ENCODE results near the gene RAB8A.
A peak's percentile ranks its signal among the peaks of the same experiment; 100 is the strongest.
"Not testable (repeated sequence)": the region's sequence is repeated elsewhere in the genome, so short reads cannot be mapped to it uniquely, and the experiment has no call there.

Gene RAB8A

DNA sequence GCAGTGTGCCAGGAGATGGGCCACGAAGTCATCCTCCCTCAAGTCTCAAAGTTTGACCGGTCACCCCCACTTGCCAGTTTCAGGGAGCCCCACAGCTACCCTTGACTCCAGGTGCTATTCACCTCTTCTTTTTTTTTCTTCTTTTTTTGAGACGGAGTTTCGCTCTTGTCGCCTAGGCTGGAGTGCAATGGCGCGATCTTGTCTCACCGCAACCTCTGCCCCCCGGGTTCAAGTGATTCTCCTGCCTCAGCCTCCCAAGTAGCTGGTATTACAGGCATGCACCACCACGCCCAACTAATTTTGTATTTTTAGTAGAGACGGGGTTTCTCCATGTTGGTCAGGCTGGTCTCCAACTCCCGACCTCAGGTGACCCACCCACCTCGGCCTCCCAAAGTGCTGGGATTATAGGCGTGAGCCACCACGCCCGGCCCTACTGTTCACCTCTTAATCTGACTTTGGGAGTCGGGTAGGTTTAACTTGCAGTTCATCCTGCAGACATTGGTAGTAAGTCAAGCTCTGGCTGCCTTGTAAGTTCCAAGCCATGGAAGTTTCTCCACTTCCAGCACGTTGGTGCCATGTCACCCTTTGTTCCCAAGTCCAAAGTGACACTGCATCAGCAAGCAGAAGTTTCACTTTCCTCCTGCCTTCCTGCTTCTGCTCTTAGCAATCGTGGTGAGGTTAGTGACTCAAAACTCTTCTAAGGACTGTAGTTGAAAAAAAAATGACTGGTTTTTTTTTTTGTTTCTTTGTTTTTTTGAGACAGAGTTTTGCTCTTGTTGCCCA lies 7.6 kb downstream of the RAB8A start:
- not testable (repeated sequence) for H2BK120ac ChIP-seq (ENCODE audit: low read depth, low read length); DNase-seq; H2AK5ac ChIP-seq (ENCODE audit: low read length, severe bottlenecking); H3K23ac ChIP-seq (ENCODE audit: low read length in 2 of 2); H3K14ac ChIP-seq (ENCODE audit: low read length in 2 of 2); H3K9me3 ChIP-seq (ENCODE audit: control insufficient read depth, low read length); H2BK12ac ChIP-seq (ENCODE audit: low read length in 2 of 2); H3K9ac ChIP-seq (ENCODE audit: low read length); H3K27me3 ChIP-seq (ENCODE audit: control insufficient read depth in 1 of 2, insufficient read depth in 1 of 2, low read length in 2 of 2); H4K8ac ChIP-seq (ENCODE audit: low read length); H2BK5ac ChIP-seq (ENCODE audit: low read depth, low read length, poor library complexity, severe bottlenecking); H2BK15ac ChIP-seq (ENCODE audit: low read depth, poor library complexity, severe bottlenecking); H3K27ac ChIP-seq (ENCODE audit: low read length, poor library complexity, severe bottlenecking); H3K4ac ChIP-seq (ENCODE audit: low read depth in 1 of 2, low read length in 2 of 2); H3K4me2 ChIP-seq (ENCODE audit: low read length, poor library complexity, severe bottlenecking); H2AFZ ChIP-seq (ENCODE audit: low read depth, low read length); H3K4me3 ChIP-seq (ENCODE audit: insufficient read depth in 1 of 2, low read depth in 1 of 2, low read length in 2 of 2); H3K18ac ChIP-seq (ENCODE audit: low read depth in 1 of 2, low read length in 2 of 2); H3K4me1 ChIP-seq (ENCODE audit: control insufficient read depth, insufficient read depth, low read depth, low read length)
- Histone ChIP-seq H4K91ac (ENCODE audit: low read length) (peak overlapping the region; percentile 8), H3K79me1 (replicated peaks; ENCODE audit: low read length, poor library complexity, severe bottlenecking) (peaks cover 56% of the 10 kb centered on the region), H3K36me3 (ENCODE audit: control insufficient read depth in 1 of 2, insufficient read depth in 2 of 2, low read depth in 1 of 2, low read length in 2 of 2) (peaks cover 59 to 72% of the 10 kb centered on the region in 2 experiments)
- 96% methylated on average over 19 of the region's 19 CpGs for WGBS

DNA sequence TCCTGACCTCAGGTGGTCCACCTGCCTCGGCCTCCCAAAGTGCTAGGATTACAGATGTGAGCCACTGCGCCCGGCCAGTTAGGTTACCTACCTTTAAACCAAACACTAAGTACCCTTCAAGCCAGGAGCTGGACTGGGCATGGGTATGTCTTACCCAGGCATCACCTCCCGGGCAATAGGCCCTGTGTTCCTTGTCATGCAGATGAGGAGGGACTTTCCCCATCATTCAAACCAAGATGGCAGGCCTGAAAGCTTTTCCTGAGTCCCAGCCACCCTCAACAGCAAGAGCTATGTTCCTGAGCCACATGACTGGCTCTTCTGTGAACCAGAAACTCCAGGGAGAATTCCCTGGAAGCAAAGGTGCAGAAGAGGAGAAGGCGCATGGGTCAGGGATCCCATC lies 9.5 kb downstream of the RAB8A start:
- no peak for DNase-seq
- no peak overlapping the region for H3K4ac ChIP-seq (ENCODE audit: low read depth in 1 of 2, low read length in 2 of 2)
- over 99% methylated on average over 4 of the region's 5 CpGs for WGBS

DNA sequence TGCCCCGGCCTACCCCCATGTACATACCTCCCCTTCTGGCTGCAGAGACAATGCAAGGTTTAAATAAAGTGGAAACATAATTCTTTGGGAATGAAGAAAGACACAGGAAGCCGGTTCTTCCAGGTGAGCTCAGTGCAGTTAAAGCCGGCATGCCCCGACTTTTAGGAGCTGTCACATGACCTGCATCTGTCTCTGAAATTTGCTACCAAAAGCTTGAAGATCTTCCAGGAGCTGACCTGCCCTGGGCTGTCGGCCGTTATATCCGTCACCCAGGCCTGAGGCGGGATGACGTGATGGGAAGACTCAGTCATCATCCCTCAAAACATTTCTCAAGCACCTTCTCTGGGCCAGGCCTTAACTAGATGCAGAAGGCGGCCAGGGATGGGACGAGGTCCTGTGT lies 10.3 kb downstream of the RAB8A start:
- Histone ChIP-seq H2AK5ac (ENCODE audit: low read length, severe bottlenecking) (no peak overlapping the region), H2BK12ac (ENCODE audit: low read length in 2 of 2) (no peak overlapping the region)

More for the DNA sequence above, 9.5 kb downstream of the RAB8A start:
- H2AK5ac ChIP-seq (ENCODE audit: low read length, severe bottlenecking): no peak overlapping the region
- no peak overlapping the region for H2BK120ac ChIP-seq (ENCODE audit: low read depth, low read length)
- no peak overlapping the region for H3K14ac ChIP-seq (ENCODE audit: low read length in 2 of 2)
- H3K9ac ChIP-seq (ENCODE audit: low read length): no peak overlapping the region
- H2BK15ac ChIP-seq (ENCODE audit: low read depth, poor library complexity, severe bottlenecking): no peak overlapping the region
- no peak overlapping the region for H2BK5ac ChIP-seq (ENCODE audit: low read depth, low read length, poor library complexity, severe bottlenecking)
- H2AFZ ChIP-seq (ENCODE audit: low read depth, low read length): no peak overlapping the region
- H3K9me3 ChIP-seq (ENCODE audit: control insufficient read depth, low read length): no peaks in the 10 kb centered on the region
- H3K4me3 ChIP-seq (ENCODE audit: insufficient read depth in 1 of 2, low read depth in 1 of 2, low read length in 2 of 2): no peak overlapping the region
- no peak overlapping the region for H3K4me2 ChIP-seq (ENCODE audit: low read length, poor library complexity, severe bottlenecking)
- H3K27me3 ChIP-seq (ENCODE audit: control insufficient read depth in 1 of 2, insufficient read depth in 1 of 2, low read length in 2 of 2): no peaks in the 10 kb centered on the region
- H2BK12ac ChIP-seq (ENCODE audit: low read length in 2 of 2): no peak overlapping the region
- no peak overlapping the region for H4K8ac ChIP-seq (ENCODE audit: low read length)
- H3K36me3 ChIP-seq (ENCODE audit: control insufficient read depth in 1 of 2, insufficient read depth in 2 of 2, low read depth in 1 of 2, low read length in 2 of 2): peaks cover 71 to 85% of the 10 kb centered on the region in 2 experiments
- no peak overlapping the region for H3K27ac ChIP-seq (ENCODE audit: low read length, poor library complexity, severe bottlenecking)
- H3K79me1 ChIP-seq (replicated peaks; ENCODE audit: low read length, poor library complexity, severe bottlenecking): peaks cover 59% of the 10 kb centered on the region
- no peaks in the 10 kb centered on the region for H3K4me1 ChIP-seq (ENCODE audit: control insufficient read depth, insufficient read depth, low read depth, low read length)
- H3K18ac ChIP-seq (ENCODE audit: low read depth in 1 of 2, low read length in 2 of 2): no peak overlapping the region
- no peak overlapping the region for H4K91ac ChIP-seq (ENCODE audit: low read length)
- no peak overlapping the region for H3K23ac ChIP-seq (ENCODE audit: low read length in 2 of 2)

DNA sequence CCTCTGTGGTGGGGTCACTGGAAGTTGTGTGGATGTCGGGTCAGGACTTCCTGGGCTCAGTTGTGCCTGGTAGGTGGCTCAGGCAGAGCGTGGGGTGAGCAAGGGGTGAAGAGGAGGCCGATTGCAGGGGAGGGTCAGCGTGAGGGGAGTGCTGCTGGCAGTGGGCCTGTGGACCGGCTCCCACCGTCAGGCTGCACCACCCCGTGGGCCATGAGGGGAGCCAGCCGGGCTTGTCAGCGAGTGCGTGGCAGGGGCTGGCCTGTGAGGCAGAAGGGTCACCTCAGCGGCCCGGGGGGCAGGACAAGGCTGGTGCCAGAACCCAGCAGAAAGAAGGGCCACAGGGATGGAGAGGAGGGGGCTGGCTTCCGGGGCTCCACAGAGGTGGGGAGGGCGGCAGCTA lies 13.3 kb downstream of the RAB8A start:
- 95% methylated on average over 9 of the region's 14 CpGs for WGBS
- no peak overlapping the region for H4K91ac ChIP-seq (ENCODE audit: low read length)
- no peak overlapping the region for H3K4ac ChIP-seq (ENCODE audit: low read depth in 1 of 2, low read length in 2 of 2)
- no peak overlapping the region for H2AFZ ChIP-seq (ENCODE audit: low read depth, low read length)
- no peak overlapping the region for H3K14ac ChIP-seq (ENCODE audit: low read length in 2 of 2)
- H2AK5ac ChIP-seq (ENCODE audit: low read length, severe bottlenecking): no peak overlapping the region
- H2BK5ac ChIP-seq (ENCODE audit: low read depth, low read length, poor library complexity, severe bottlenecking): no peak overlapping the region
- H3K79me1 ChIP-seq (replicated peaks; ENCODE audit: low read length, poor library complexity, severe bottlenecking): peaks cover 63% of the 10 kb centered on the region
- H3K27ac ChIP-seq (ENCODE audit: low read length, poor library complexity, severe bottlenecking): no peak overlapping the region
- no peaks in the 10 kb centered on the region for H3K4me1 ChIP-seq (ENCODE audit: control insufficient read depth, insufficient read depth, low read depth, low read length)
- H2BK12ac ChIP-seq (ENCODE audit: low read length in 2 of 2): no peak overlapping the region
- H3K27me3 ChIP-seq (ENCODE audit: control insufficient read depth in 1 of 2, insufficient read depth in 1 of 2, low read length in 2 of 2): no peaks in the 10 kb centered on the region
- H3K36me3 ChIP-seq (ENCODE audit: control insufficient read depth in 1 of 2, insufficient read depth in 2 of 2, low read depth in 1 of 2, low read length in 2 of 2): peaks cover 85 to 99% of the 10 kb centered on the region in 2 experiments
- no peaks in the 10 kb centered on the region for H3K9me3 ChIP-seq (ENCODE audit: control insufficient read depth, low read length)
- H3K4me3 ChIP-seq (ENCODE audit: insufficient read depth in 1 of 2, low read depth in 1 of 2, low read length in 2 of 2): no peak overlapping the region
- H3K4me2 ChIP-seq (ENCODE audit: low read length, poor library complexity, severe bottlenecking): no peak overlapping the region
- no peak overlapping the region for H3K18ac ChIP-seq (ENCODE audit: low read depth in 1 of 2, low read length in 2 of 2)
- H4K8ac ChIP-seq (ENCODE audit: low read length): no peak overlapping the region
- no peak overlapping the region for H3K9ac ChIP-seq (ENCODE audit: low read length)
- H3K23ac ChIP-seq (ENCODE audit: low read length in 2 of 2): no peak overlapping the region
- H2BK15ac ChIP-seq (ENCODE audit: low read depth, poor library complexity, severe bottlenecking): no peak overlapping the region
- no peak overlapping the region for H2BK120ac ChIP-seq (ENCODE audit: low read depth, low read length)
- DNase-seq: no peak

More for the DNA sequence above, 10.3 kb downstream of the RAB8A start:
- H3K14ac ChIP-seq (ENCODE audit: low read length in 2 of 2): no peak overlapping the region
- no peaks in the 10 kb centered on the region for H3K4me1 ChIP-seq (ENCODE audit: control insufficient read depth, insufficient read depth, low read depth, low read length)
- no peak overlapping the region for H3K27ac ChIP-seq (ENCODE audit: low read length, poor library complexity, severe bottlenecking)
- no peak overlapping the region for H2BK5ac ChIP-seq (ENCODE audit: low read depth, low read length, poor library complexity, severe bottlenecking)
- no peak overlapping the region for H3K4ac ChIP-seq (ENCODE audit: low read depth in 1 of 2, low read length in 2 of 2)
- no peak overlapping the region for H3K4me3 ChIP-seq (ENCODE audit: insufficient read depth in 1 of 2, low read depth in 1 of 2, low read length in 2 of 2)
- DNase-seq: no peak
- H2BK15ac ChIP-seq (ENCODE audit: low read depth, poor library complexity, severe bottlenecking): no peak overlapping the region
- H4K8ac ChIP-seq (ENCODE audit: low read length): no peak overlapping the region
- no peak overlapping the region for H3K9ac ChIP-seq (ENCODE audit: low read length)
- peaks cover 60% of the 10 kb centered on the region for H3K79me1 ChIP-seq (replicated peaks; ENCODE audit: low read length, poor library complexity, severe bottlenecking)
- H3K9me3 ChIP-seq (ENCODE audit: control insufficient read depth, low read length): no peaks in the 10 kb centered on the region
- H4K91ac ChIP-seq (ENCODE audit: low read length): no peak overlapping the region
- H3K27me3 ChIP-seq (ENCODE audit: control insufficient read depth in 1 of 2, insufficient read depth in 1 of 2, low read length in 2 of 2): no peaks in the 10 kb centered on the region
- no peak overlapping the region for H3K23ac ChIP-seq (ENCODE audit: low read length in 2 of 2)
- 98% methylated on average over 10 of the region's 11 CpGs for WGBS
- H3K4me2 ChIP-seq (ENCODE audit: low read length, poor library complexity, severe bottlenecking): no peak overlapping the region
- peaks cover 76 to 94% of the 10 kb centered on the region in 2 experiments for H3K36me3 ChIP-seq (ENCODE audit: control insufficient read depth in 1 of 2, insufficient read depth in 2 of 2, low read depth in 1 of 2, low read length in 2 of 2)
- no peak overlapping the region for H3K18ac ChIP-seq (ENCODE audit: low read depth in 1 of 2, low read length in 2 of 2)
- no peak overlapping the region for H2AFZ ChIP-seq (ENCODE audit: low read depth, low read length)
- H2BK120ac ChIP-seq (ENCODE audit: low read depth, low read length): no peak overlapping the region

All from mesenchymal stem cell (in vitro differentiated cells and primary cell).